Limb (tissue), 2 donors: Measurements from ENCODE around the gene RAP1GAP2.
"Not testable (repeated sequence)": the region's sequence is repeated elsewhere in the genome, so short reads cannot be mapped to it uniquely, and the experiment has no call there.

Experiments
- DNase-seq, 2 donors: peaks; one replicate each; pipeline ENCODE4 v3.0.0-alpha.2; 2016; ENCODE audit errors: extremely low spot score in 2 of 2

Gene RAP1GAP2

DNA sequence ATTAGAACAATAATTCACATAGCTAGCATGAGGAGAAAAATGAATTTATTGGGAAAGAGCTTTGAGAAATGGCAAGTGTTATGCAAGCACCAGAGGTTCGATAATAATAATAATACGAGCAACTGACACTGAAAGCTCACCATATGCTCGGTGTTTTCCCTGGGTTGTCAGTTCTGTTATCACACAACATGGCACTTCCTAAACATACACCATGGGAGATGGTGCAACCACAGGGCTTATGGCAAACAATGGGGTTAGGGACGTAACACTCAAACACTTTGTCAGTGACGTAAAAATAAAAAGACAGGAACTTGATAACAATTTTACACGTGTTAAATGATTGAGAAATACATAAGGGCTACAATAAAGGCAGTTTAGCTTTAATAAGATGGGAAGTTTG lies 243.5 kb downstream of the RAP1GAP2 start:
- no peak for DNase-seq

DNA sequence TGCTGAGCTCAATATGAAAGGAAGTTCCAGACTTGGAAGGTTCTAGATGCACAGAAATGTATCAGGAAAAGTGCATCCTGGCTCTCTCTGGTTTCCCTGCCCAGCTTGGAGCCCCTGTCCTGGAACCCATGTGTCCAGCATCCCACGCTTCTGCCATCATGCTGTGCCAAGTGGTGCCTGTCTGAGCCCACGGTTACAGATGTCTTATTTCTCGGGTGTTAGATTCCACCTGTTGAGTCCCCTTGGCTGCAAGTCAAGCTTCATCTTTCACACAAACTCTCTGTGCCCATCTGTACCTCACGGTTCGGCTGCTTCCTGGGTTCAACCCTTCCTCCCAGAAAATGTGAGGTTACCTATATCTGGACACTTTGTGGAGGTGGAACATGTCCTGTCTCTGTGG lies 244.6 kb downstream of the RAP1GAP2 start:
- DNase-seq: no peak

DNA sequence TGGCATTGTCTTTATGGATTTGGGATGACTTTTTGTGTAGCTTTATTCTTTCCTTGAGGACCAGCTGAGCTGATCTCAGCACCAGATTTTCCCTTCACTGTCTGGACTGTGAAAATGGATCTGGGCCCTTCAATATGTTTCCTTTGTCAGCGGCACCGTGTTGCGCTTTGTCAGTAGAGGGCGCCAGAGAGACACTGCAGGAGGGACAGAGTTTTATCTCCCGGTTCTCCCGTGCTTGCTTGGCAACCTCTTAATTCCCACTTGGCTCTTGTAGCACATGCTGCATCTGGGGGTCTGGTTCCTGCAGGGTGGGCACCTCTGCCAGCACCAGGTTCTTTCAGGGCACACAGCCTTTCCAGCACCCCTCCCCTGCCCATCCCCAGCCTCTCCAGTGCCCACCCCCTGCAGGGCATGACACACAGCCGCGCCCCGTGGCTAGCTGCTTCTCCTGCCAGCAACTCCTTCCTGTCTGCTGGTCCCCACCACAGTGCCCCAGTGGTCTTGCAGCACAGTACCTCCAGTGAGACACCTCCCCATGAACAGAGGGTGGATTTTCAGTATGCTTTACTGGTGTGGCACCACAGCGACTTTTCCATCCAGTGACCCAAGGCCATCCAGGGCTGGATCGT lies 247.6 kb downstream of the RAP1GAP2 start:
- no peak for DNase-seq

DNA sequence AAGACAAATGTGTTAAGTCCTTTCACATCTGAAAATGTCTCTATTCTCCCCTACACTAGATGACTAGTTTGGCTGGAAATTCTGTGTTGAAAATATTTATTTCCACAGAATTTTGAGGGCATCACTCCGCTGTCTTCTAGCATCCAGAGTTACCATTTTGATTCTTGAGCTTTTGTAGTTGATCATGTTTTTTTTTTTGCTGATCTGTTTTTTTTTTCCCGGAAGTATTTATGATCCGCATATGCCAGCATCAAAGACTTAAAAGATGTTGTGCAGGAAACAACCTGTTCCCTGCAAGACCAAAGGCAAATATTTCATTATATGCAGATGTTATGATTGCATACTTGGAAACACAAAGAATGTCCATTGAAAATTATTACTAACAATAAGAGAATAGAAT lies 250.5 kb downstream of the RAP1GAP2 start:
- no peak for DNase-seq

DNA sequence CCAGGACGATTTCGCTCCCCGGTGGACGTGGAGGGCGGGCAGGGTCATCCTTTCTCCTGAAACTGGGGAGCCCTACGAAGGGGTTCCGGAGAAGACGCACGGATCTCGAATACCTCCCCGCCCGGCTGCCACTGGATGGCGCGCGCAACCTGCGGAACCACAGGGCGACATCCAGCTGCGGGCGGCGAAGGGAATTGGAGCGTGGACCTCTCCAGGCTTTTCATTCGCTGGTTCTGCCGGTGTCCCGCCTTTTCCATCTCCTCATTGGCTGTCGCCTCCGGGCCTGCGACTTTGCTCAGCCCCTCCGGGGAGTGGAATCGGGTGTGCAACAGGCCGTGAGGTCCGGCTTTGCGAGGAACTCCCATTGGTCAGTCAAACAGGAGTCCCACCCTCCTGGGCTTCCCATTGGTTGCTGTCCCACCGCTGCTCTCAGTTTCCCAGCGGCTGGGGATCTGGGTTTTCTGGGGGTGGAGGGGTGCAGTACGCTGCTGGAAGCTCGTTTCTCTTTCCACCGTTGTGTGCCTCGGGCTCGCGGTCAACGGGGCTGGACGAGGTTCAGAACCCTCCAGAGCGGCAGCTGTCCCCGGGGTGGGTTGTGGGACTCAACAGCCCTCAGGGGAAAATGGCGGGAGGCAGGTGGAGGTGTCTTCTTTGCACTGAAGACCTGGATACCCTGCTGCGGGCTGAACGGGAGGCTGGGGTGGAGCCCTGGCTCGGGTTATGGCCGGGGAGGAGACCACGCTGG lies 252.7 kb downstream of the RAP1GAP2 start:
- DNase-seq: peak; percentile 97 to 99

DNA sequence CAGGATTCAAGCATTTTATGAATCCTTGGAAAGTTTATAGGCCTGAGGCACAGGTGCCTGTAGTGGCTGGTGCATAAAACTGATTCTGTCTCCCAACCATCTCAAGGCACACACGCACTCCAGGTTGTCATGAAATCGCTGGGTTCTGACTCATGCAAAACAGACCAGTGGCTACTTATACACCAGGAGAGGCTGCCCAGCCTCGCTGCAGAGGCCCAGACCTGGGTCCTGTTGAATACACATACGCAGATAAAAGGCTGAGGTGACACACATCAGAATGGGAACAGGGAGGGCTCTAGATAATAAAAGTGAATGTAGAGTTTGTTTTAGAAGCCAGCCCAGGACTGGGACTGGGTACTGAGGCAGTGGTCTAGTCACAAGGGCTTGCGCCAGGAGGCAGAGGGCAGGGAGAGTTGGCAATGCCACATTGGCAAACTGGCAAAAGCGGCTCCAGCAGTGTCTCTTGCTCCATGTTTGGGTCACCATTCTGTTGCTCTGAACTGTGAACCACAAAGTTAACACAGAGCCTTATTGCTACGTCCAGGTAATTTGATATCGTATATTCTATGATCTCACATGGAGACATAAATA lies 253.6 kb downstream of the RAP1GAP2 start:
- no peak for DNase-seq

DNA sequence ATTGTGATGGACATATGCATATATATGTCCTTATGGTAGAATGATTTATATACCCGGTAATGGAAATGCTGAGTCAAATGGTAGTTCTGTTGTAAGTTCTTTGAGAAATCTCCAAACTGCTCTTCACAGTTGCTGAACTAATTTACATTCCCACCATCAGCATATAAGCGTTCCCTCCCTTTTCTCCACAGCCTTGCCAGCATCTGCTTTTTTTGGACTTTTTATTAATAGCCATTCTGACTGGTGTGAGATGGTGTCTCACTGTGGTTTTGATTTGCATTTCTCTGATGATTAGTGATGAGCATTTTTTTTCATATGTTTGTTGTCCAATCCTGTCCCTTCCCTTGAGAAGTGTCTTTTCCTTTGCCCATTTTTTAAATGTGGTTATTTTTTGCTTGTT lies 258.6 kb downstream of the RAP1GAP2 start:
- not testable (repeated sequence) for DNase-seq

DNA sequence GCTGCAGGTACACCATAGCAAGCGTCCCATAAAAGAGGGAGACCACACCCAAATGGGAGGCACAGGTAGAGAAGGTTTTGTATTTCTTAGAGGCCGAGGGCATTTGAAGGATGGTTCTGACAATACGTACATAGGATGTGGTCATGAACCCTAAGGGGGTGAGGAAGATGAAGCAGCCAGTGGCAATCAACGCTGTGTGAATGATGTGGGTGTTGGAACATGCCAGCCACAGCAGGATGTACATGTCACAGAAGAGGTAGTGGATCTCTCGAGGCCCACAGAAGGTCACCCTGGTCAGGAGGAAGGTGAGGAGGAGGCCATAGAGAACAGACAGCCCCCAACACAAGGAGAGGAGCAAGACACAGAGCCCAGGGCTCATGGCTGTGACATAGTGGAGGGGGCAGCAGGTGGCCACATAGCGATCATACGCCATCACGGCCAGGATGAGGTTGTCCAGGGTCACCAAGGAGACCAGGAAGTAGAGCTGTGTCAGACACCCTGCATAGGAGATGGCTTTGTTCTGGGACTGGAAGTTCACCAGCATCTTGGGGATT lies 266.7 kb downstream of the RAP1GAP2 start:
- not testable (repeated sequence) for DNase-seq

DNA sequence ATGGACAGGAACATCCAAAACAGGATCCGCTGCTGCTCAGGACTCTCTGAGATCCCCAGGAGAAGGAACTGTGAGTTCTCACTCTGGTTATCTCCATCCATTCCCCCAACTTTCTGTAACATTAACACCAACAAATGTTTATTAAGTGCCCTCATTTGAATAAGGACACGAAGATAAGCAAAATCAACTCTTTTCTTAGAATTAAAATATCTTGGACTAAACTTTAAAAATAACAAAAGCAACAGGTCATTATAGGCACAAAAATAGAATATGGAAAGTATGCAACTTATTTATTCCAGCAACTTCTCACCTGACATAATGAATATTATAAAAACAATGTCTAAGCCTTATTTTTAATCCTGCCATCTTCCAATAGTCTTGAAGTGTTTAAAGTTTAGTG lies 267.3 kb downstream of the RAP1GAP2 start, which contains the start of gene OR1D5:
OR1D5 (minus strand) TSS at position 101 of the 400 bp plus-strand sequence; CDS start at position 101, 0 bp downstream.
- DNase-seq: not testable (repeated sequence)

DNA sequence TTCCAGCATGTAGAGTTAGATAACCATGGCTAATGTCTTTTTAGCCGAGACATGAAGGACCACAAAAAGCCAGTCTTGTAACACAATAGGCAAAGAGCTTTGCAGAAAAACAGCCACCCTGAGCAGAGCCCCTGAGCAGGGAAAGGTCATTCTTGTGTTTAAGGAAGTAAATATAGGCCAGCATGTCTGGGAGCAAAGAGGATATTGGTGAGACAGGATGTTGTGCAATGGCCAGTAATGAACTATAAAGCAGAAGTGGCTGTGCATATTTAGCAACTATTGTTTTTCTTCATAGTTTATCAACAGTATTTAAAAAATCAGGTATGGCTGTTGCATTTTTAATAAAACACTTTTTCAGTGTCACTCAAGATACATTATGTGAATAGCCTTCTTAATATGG lies 269.0 kb downstream of the RAP1GAP2 start:
- not testable (repeated sequence) for DNase-seq

DNA sequence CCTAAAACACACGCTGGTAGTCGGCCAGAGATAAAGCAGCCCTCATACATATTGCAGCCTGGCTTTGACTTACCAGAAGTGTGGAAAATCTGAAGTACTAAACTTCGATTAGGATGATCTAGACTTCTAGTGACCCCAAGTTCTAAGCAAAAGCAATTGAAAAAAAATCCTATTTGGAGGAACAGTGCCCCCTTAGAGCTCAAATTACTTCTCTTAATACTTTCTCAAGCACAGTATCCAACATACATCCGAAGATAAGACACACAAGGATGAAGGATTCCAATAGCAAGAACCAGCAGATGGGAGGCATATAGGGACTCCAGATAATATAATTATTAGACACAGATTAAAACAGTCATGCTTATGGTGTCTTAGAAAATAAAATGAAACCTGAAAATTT lies 277.6 kb downstream of the RAP1GAP2 start:
- DNase-seq: not testable (repeated sequence)
